ENCODE data around the gene SLC7A5.
"Not testable (repeated sequence)": the region's sequence is repeated elsewhere in the genome, so short reads cannot be mapped to it uniquely, and the experiment has no call there.

The SLC7A5 gene

GRCh38 chr16:87818533-87819161, 50.7 kb downstream of the SLC7A5 start:
- FAIRE-seq = no peak

- no peak for FAIRE-seq
These were observed 51.4 kb downstream of the SLC7A5 start for GRCh38 chr16:87817910-87818309.

- not testable (repeated sequence) for FAIRE-seq
These were observed 51.9 kb downstream of the SLC7A5 start for GRCh38 chr16:87817370-87817769.

DNA sequence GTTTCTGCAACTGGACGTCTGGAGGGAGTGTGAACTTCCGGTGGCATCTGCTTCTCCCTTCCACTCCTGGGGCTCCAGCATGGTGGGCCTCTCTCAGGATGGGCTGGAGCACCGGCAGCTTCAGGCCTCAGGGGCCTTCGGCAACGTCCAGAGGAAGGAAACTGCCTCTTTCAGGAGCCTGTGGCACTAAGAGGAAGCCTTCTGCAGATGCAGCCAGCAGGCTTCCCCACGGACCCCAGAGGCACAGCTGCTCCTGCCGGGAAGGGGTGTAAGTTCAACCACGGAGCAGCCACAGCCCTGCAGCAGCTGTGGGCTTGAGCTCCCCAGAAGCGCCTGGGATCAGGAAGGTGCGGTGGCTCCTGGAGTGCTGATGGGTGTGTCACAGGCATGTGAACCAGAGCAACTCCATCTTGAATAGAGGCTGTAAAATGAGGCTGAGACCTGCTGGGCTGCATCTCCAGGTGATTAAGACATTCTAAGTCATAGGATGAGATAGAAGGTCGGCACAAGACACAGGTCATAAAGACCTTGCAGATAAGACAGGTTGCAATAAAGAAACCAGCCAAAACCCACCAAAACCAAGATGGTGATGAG, 52.7 kb downstream of the SLC7A5 start:
- no peak for FAIRE-seq

DNA sequence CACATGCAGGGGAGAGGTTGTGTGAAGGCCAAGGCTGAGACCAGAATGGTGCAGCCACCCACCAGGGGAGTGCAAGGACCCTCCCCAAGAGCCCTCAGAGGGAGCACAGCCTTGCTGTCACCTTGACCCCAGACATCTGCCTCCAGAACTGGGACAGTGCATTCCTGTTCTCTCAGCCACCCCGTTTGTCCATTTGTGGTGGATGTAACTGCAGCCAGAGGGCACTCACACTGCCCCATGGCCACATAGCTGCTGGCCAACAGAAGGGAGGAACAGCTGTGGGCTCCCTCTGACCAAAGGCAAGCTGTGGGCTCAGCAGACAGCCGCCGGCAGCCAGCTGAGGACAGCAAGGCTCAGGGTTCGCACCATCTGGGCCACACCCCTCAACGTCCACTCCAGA, 53.7 kb downstream of the SLC7A5 start:
- FAIRE-seq = no peak

DNA sequence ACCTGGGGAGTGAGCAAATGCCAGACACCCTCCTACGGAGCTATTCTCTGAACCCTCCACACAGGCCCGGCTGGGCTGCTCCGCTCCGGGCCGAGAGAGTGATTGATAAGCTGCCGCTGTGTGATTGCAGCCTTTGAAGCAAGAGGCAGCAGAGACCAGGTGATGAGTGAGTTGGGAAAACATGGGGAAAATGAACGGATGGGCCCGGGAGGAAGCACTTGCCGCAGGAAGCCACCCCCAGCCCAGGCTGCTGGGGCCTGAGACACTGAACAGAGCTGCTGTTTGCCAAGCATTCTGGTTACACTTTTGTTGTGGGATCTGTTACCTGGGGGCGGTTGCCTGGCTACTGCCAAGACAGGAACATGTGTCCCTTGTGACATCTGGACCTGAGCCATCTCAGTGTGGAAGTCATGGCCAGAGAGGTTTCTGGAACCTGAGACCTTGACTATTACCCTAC, 57.1 kb downstream of the SLC7A5 start:
- FAIRE-seq = no peak

DNA sequence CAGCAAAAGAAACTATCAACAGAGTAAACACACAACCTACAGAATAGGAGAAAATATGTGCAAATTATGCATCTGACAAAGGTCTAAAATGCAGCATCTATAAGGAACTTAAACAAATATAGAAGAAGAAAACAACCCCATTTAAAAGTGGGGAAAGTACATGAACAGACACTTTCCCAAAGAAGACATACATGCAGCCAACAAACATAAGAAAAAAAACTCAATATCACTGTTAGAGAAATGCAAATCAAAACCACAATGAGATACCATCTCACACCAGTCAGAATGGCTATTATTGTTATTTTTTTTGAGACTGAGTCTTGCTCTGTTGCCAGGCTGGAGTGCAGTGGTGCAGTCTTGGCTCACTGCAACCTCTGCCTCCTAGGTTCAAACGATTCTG, 57.9 kb downstream of the SLC7A5 start:
- FAIRE-seq = not testable (repeated sequence)

DNA sequence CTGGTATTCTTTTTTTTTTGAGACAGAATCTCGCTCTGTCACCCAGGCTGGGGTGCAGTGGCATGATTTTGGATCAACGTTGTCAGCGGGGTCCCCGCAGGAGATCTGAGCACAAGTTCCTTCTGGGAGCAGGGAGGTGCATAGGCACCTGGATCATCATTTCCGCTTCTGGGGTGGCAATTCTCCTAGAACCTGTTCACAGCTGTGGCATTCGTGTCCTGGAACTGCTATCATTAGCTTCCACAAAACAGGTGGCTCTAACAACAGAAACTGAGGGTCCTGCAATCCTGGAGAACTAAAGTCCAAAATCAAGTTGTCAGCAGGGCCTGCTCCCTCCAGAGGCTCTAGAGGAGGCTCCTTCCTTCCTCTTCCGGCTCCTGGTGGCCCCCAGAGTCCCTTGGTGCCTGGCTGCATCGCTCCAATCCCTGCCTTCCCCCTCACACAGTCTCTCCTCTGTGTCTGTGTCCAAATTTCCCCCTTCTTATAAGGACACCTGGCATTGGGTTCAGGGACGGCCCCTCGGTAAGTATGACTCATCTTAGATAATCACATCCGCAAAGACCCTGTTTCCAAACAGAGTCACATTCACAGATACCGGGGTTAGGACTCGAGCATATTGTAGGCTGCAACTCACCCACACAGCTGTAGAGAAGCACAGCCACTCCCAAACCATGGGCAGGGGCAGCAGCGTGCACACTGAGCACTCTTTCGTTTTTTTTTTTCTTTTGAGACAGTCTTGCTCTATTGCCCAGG, 60.0 kb downstream of the SLC7A5 start:
- FAIRE-seq = no peak

- FAIRE-seq = no peak
These were observed 61.2 kb downstream of the SLC7A5 start for GRCh38 chr16:87808108-87808507.

DNA sequence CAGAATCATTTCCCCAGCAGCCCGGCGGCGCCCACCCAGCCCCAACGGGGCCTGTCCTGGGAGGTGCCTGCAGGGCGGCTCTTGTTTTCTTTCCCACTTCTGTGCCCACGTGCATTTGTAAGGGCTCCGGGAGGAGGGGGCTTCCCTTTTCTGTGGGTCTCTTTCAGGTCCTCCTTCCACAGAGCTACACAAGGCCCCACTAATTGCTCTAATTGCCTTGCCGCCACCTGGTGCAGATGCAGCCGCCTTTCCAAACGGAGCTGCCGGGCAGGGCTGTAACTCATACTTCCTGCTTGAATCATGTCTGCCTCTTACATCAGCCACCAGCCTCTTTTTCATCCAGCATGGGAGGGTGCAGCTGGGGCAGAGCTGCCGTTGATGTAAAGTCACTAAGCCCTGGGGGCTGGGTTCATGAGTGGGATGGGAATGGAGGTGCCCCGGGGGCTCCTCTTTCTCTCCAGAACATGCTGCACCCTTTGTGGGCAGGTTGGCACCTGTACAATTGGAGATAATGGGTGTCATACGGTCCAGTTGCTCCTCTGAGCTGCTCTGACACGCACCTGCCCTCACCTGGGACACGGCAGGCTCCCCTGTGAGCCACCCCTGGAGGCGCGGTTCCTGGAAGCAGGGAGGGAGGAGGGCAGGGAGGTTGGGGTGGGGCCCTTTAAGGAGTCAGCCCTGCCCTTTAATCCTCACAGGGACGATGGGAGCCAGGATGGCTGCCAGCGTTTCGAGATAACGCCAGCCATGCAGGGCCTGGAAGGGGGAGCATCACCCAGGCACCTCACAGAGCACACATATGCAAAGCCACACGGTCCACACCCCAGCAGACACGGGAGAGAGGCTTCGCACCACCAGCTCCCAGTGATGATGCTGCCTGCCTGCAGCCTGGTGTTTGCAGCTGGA, 62.4 kb downstream of the SLC7A5 start:
- no peak for FAIRE-seq

DNA sequence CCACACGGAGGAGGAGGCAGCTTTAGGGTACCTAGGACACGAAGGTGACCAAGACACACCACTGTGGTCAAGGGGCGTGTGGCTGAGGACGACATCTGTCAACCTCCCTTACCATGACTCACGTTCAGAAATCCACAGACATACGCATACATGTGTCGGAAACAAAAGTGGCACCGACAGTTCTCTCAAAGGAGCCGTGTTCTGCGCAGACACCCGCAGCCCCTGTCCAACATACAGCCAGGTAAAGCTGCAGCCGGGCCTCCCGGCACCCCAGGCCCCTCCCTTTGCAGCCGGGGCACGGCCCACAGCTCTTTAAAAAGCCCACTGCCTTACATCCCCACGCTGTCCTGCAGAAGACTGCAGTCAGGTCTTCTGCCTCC, 63.1 kb downstream of the SLC7A5 start:
- no peak for FAIRE-seq

DNA sequence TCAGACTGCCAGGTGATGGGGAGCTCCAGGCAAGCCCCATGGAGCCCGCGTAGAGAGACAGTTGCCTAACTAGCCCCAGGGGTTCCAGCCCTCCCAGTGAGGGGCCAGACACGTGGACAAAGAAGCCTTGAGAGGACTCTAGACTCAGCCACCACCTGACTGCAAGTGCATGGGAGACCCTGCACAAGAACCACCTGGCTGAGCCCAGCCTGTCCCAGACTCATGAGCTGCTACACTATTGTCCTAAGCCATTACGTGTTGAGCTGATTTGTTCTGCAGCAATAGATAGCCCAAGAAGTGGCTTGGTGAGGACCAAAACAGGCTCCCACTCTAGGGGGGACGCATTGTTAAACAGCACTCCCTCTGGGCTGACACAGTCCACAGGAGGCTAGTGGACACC, 65.9 kb downstream of the SLC7A5 start:
- no peak for FAIRE-seq

- FAIRE-seq = no peak
These were observed 66.6 kb downstream of the SLC7A5 start for GRCh38 chr16:87802670-87803069.

GRCh38 chr16:87801679-87802259, 67.5 kb downstream of the SLC7A5 start:
- no peak for FAIRE-seq

GRCh38 chr16:87800497-87800896, 68.8 kb downstream of the SLC7A5 start:
- no peak for FAIRE-seq

DNA sequence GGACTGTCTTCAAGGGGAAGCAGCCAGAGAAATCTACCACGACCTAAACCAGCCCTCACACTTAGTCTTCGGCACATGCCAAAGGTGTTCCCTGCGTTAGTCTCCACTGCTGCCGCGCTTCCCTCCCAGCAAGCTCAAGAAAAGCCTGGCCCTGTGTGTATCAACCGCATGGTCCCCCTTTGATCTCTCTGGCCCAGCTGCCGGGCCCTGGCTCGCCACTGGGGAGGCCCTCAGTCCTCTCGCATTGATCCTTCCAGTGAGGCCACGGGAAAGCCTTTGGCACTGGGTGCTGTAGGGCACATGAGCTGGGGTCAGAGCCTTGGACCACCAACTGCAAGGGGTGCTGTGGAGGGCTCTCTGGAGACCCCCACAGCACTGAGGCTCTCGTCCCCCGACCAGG, 74.0 kb downstream of the SLC7A5 start:
- FAIRE-seq = no peak

DNA sequence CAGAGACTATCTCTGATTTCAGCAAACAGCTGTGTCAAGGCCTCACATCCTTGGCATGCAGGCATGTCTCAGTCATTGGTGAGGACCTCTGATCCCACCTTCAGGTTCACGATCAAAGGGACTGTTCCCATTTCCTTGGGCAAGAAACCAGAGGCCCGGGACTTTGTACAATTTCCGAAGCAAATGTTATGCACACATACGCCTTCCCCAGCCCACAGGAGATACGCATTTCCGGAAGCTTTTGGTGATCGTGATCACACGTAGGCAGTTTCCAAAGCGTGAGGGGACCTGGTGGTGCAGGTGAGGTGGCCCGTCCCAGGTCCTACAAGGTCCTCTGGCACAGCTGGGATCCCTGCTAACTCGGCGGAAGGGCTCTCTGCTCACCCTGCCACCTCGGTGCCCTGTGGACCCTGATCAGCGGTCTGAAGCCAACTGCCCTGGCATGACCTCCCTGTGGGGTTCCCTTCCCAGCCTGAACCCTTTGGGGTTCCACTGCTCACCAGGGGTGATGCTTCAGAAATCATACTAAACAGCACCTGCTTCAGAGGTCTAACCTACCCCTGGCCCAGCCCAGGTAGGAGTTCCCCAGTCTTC, 74.7 kb downstream of the SLC7A5 start:
- FAIRE-seq = no peak

GRCh38 chr16:87792205-87792565, 77.1 kb downstream of the SLC7A5 start:
- FAIRE-seq = no peak

- FAIRE-seq = no peak
These were observed 77.8 kb downstream of the SLC7A5 start for GRCh38 chr16:87791295-87792204.

GRCh38 chr16:87790292-87791100, 78.8 kb downstream of the SLC7A5 start:
- no peak for FAIRE-seq
